ENCODE measurements around the gene NELL1.

- TF ChIP-seq CTCF (IDR thresholded peaks at IDR 0.05; ENCODE audit: extremely low read depth in 1 of 2, insufficient read depth in 1 of 2, low read depth in 1 of 2, low read length in 2 of 2) (no peak), EZH2 (IDR thresholded peaks at IDR 0.05; ENCODE audit: borderline replicate concordance, low read depth, low read length, severe bottlenecking) (no peak), JUN (IDR thresholded peaks at IDR 0.05; ENCODE audit: borderline replicate concordance, insufficient read depth, insufficient read length, low read depth) (no peak)
Observed at GRCh38 chr11:21321072-21321471, 651.7 kb downstream of the NELL1 start.

Data from endothelial cell of umbilical vein (primary cell).